OCI-LY3 (cell line): ENCODE data around the gene KCNMA1.

Experiments
- H2AFZ ChIP-seq: fragments of 200-600, 300-600 bp; shearing (Covaris generic); 2 replicates; pipeline ENCODE4 v1.6.0; 2014; ENCODE audit warnings: antibody characterized with exemption, low read depth, low read length
- H3K27ac ChIP-seq: fragments of 200-600, 300-600 bp; sonication (generic); 2 replicates; pipeline ENCODE4 v1.5.1; 2014; ENCODE audit warnings: mild to moderate bottlenecking, low read length, moderate library complexity, mixed read lengths
- H3K27me3 ChIP-seq: fragments of 200-600, 300-600 bp; sonication (generic); 2 replicates; pipeline ENCODE4 v1.6.1; 2014; ENCODE audit warnings: low read depth, low read length, mixed read lengths
- H3K36me3 ChIP-seq: fragments of 200-600, 300-600 bp; sonication (generic); replicated peaks from 2 replicates; pipeline ENCODE3; 2014; ENCODE audit warnings: low read depth, low read length, mixed read lengths
- H3K4me1 ChIP-seq: fragments of 300-600, 200-600 bp; sonication (generic); 2 replicates; pipeline ENCODE4 v1.6.1; 2014; ENCODE audit warnings: low read length, mixed read lengths
- H3K4me2 ChIP-seq: fragments of 200-600, 300-600 bp; sonication (generic); 2 replicates; pipeline ENCODE4 v1.6.1; 2014; ENCODE audit warnings: low read length, mixed read lengths
- H3K4me3 ChIP-seq: fragments of 300-600, 200-600 bp; sonication (generic); 2 replicates; pipeline ENCODE4 v1.5.1; 2014; ENCODE audit warnings: antibody characterized with exemption, mild to moderate bottlenecking, low read length, moderate library complexity
- H3K79me2 ChIP-seq: fragments of 300-600, 200-600 bp; shearing (Covaris generic); 2 replicates; pipeline ENCODE4 v1.6.1; 2014; ENCODE audit warnings: mild to moderate bottlenecking, low read length, mixed read lengths
- H3K9ac ChIP-seq: fragments of 300-600, 200-600 bp; shearing (Covaris generic); 2 replicates; pipeline ENCODE4 v1.6.0; 2014; ENCODE audit warnings: mild to moderate bottlenecking, low read length, moderate library complexity
- H3K9me3 ChIP-seq: fragments of 200-600, 300-600 bp; shearing (Covaris generic); 2 replicates; pipeline ENCODE4 v1.6.1; 2014; ENCODE audit warnings: low read length, mixed read lengths; ENCODE audit not compliant: insufficient read depth
- H4K20me1 ChIP-seq: fragments of 200-600, 300-600 bp; sonication (generic); 2 replicates; pipeline ENCODE4 v1.6.1; 2016; ENCODE audit warnings: low read length, mixed read lengths; ENCODE audit not compliant: insufficient read depth
- EZH2phosphoT487 ChIP-seq: fragments of 200-600 bp; shearing (Covaris generic); IDR thresholded peaks from 2 replicates; pipeline ENCODE4 v1.6.1; 2018; ENCODE audit warnings: antibody characterized with exemption, mixed run types, low read depth
- TF ChIP-seq, protein P1 (sequence below): fragments of 200-600, 300-600 bp; sonication (generic); IDR thresholded peaks from 2 replicates; pipeline ENCODE4 v1.5.1; 2014; ENCODE audit warnings: antibody characterized with exemption, low read length, low read depth

Gene KCNMA1

DNA sequence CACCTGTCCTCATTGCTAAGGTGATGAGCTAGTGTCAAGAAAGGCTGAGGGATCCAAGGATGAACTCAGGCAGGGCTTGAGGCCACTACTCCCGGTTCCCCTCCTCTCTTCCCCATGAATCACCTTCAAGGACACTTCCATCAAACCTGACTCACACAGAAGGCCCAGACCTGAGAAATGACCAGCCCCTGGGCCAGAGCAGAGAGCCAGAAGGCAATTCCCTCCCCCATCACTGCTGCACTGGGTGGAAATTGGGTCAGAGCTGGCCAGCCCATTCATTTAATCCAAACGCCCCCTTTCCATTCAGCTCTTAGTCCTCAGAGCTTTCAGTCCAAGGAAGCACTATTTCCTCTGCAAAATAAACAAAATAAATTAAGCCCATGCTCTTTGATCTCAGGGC, 182.0 kb downstream of the KCNMA1 start:
- Histone ChIP-seq H3K4me2 (no peak overlapping the region), H4K20me1 (peaks cover 59% of the 10 kb centered on the region), H3K36me3 (peaks cover 5% of the 10 kb centered on the region), H3K9me3 (no peaks in the 10 kb centered on the region), H3K4me3 (no peak overlapping the region), H3K27me3 (no peaks in the 10 kb centered on the region), H3K27ac (no peak overlapping the region), H3K4me1 (peaks cover 6% of the 10 kb centered on the region), H2AFZ (no peak overlapping the region), H3K79me2 (no peaks in the 10 kb centered on the region), H3K9ac (no peak overlapping the region)
- TF ChIP-seq EZH2phosphoT487: no peak
- TF ChIP-seq, protein P1, sequence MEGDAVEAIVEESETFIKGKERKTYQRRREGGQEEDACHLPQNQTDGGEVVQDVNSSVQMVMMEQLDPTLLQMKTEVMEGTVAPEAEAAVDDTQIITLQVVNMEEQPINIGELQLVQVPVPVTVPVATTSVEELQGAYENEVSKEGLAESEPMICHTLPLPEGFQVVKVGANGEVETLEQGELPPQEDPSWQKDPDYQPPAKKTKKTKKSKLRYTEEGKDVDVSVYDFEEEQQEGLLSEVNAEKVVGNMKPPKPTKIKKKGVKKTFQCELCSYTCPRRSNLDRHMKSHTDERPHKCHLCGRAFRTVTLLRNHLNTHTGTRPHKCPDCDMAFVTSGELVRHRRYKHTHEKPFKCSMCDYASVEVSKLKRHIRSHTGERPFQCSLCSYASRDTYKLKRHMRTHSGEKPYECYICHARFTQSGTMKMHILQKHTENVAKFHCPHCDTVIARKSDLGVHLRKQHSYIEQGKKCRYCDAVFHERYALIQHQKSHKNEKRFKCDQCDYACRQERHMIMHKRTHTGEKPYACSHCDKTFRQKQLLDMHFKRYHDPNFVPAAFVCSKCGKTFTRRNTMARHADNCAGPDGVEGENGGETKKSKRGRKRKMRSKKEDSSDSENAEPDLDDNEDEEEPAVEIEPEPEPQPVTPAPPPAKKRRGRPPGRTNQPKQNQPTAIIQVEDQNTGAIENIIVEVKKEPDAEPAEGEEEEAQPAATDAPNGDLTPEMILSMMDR: no peak

DNA sequence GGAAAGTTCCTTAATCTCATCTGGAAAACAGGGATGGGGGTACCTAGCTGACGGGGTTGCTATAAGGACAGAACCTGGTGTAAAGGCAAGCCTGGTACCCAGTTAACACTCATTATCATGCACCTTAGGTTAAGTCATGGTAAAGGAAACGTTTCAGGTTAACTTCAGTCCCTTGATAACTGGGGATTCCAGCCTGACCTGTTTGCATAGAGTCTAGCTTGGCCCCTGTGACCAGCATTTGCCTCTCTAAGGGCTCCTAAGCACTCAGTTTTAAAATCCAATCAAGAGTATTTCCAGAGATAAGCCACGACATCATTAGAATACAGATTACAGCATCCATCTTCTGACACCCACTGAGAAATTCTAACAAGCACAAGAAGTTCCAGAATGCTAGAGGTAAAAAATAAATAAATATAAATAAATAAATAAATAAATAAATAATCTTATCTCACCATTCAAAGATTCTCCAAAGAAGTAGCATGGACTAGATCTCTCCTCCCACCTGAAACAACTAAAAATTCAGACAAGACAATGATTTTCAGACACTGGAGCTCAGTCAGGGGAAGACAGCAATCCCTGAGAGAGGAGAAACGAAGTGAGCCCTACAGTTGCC, 184.6 kb downstream of the KCNMA1 start:
- Histone ChIP-seq H3K9ac (no peak overlapping the region), H3K36me3 (peaks cover 5% of the 10 kb centered on the region), H3K4me2 (no peak overlapping the region), H3K4me3 (no peak overlapping the region), H3K27me3 (no peaks in the 10 kb centered on the region), H3K9me3 (no peaks in the 10 kb centered on the region), H3K4me1 (no peaks in the 10 kb centered on the region), H4K20me1 (peaks cover 36% of the 10 kb centered on the region), H3K27ac (no peak overlapping the region), H3K79me2 (no peaks in the 10 kb centered on the region), H2AFZ (no peak overlapping the region)
- TF ChIP-seq EZH2phosphoT487: no peak
- TF ChIP-seq, protein P1: no peak

DNA sequence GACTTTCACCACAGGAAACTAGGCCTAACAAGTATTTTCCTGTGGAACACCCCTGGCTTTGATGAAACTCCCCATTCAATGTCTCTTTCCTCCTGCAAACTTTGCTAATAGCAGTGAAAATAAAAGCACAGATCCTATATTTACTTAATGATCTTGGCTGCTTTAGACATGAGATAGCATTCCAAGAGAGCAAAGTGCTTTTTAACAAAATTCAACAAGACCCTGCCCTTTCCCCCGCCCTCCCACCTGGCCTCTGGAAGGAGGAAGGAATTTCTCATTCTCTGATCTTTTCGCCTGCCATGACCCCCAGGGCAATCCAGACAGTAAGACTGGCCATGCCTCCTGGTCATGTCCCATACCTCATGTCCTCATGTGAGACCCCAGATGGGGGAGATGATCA, 185.7 kb downstream of the KCNMA1 start:
- H3K4me2 ChIP-seq: no peak overlapping the region
- no peak overlapping the region for H3K9ac ChIP-seq
- H3K27ac ChIP-seq: no peak overlapping the region
- no peaks in the 10 kb centered on the region for H3K27me3 ChIP-seq
- H3K4me3 ChIP-seq: no peak overlapping the region
- peaks cover 36% of the 10 kb centered on the region for H4K20me1 ChIP-seq
- H3K79me2 ChIP-seq: no peaks in the 10 kb centered on the region
- peaks cover 5% of the 10 kb centered on the region for H3K36me3 ChIP-seq
- no peak for TF ChIP-seq EZH2phosphoT487
- TF ChIP-seq, protein P1: no peak
- no peak overlapping the region for H2AFZ ChIP-seq
- H3K4me1 ChIP-seq: no peaks in the 10 kb centered on the region
- no peaks in the 10 kb centered on the region for H3K9me3 ChIP-seq

DNA sequence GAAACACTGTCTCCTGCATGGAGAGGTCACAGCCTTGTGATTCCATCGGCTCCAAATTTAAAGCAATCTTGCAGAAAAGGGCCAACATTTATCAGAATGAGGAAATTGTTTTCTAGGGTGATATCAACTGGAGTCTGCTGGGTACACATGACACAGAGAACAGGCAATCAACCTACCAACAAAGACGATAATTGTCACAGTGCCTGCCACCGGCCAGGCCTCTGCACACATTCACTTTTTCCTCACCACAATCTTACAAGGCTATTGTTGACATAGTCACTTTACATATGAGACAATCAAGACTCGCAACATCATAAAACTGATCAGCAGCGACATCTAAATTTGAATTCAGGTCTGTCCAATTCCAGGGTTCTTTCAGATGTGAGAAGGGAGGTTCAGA, 189.4 kb downstream of the KCNMA1 start:
- no peaks in the 10 kb centered on the region for H3K27me3 ChIP-seq
- TF ChIP-seq EZH2phosphoT487: no peak
- TF ChIP-seq, protein P1: no peak
- H3K4me3 ChIP-seq: no peak overlapping the region
- no peak overlapping the region for H3K9ac ChIP-seq
- no peaks in the 10 kb centered on the region for H3K79me2 ChIP-seq
- no peak overlapping the region for H3K27ac ChIP-seq
- peaks cover 38% of the 10 kb centered on the region for H4K20me1 ChIP-seq
- H2AFZ ChIP-seq: no peak overlapping the region
- no peak overlapping the region for H3K4me2 ChIP-seq
- H3K4me1 ChIP-seq: no peaks in the 10 kb centered on the region
- H3K9me3 ChIP-seq: no peaks in the 10 kb centered on the region
- H3K36me3 ChIP-seq: peaks cover 5% of the 10 kb centered on the region
